ENCODE results near the gene PRIM2. TPM values are rescaled to one million over a fixed set of nuclear protein-coding genes. Genes with fewer than 3 reads are reported as not detected.

PRIM2 gene
- total RNA-seq, 1 experiment from 2014 or later, result 44.0 TPM

GRCh38 chr6:57312004-57312345 is 5.5 kb upstream of the PRIM2 start:
- DNase-seq (ENCODE audit: low read depth, low spot score), result no peak
- Histone ChIP-seq H3K4me2 (ENCODE audit: low read length) (no peak overlapping the region), H3K79me2 (ENCODE audit: insufficient read depth, low read length) (no peaks in the 10 kb centered on the region), H3K9me3 (ENCODE audit: control insufficient read depth in 1 of 2, insufficient read depth in 1 of 2, low read depth in 1 of 2, low read length in 2 of 2) (no peaks in the 10 kb centered on the region; a peak in 1 of 4 replicates), H4K20me1 (ENCODE audit: insufficient read depth) (no peaks in the 10 kb centered on the region), H3K9me2 (ENCODE audit: insufficient read depth) (no peaks in the 10 kb centered on the region), H3K36me3 (ENCODE audit: control insufficient read depth in 1 of 2, insufficient read depth in 2 of 2, low read length in 2 of 2) (no peaks in the 10 kb centered on the region), H3K27me3 (ENCODE audit: insufficient read depth, low read length) (no peaks in the 10 kb centered on the region), H2AFZ (ENCODE audit: low read depth, low read length, poor library complexity, severe bottlenecking) (no peak overlapping the region), H3K27ac (ENCODE audit: low read depth, low read length) (no peak overlapping the region), H3K9ac (ENCODE audit: low read length) (no peak overlapping the region), H3K4me1 (ENCODE audit: control insufficient read depth in 1 of 2, insufficient read depth in 2 of 2, low read length in 2 of 2) (peaks cover 4 to 25% of the 10 kb centered on the region in 2 experiments), H3K4me3 (replicated peaks in 1 of 2; ENCODE audit: low read depth in 1 of 2, low read length in 2 of 2) (no peak overlapping the region)
- no peak for ATAC-seq
- POLR2A ChIA-PET, result no interaction called here
- TF ChIP-seq EGR1 (IDR thresholded peaks at IDR 0.05; ENCODE audit: low read depth), result no peak
- no peak for TF ChIP-seq RAD21 (IDR thresholded peaks at IDR 0.05; ENCODE audit: low read depth)
- no peak for TF ChIP-seq ZBTB33 (IDR thresholded peaks at IDR 0.05; ENCODE audit: extremely low read depth, insufficient replicate concordance, low read length)
- no peak for TF ChIP-seq YY1 (IDR thresholded peaks at IDR 0.05; ENCODE audit: extremely low read depth, insufficient replicate concordance, low read depth, low read length)
- CTCF ChIA-PET, result interaction anchor here (1.2 kb wide), 1 partner anchor 408 kb away, joined by 3 read pairs; no protein-coding TSS in a partner anchor
- intact Hi-C loops (cut with micrococcal nuclease), result loop anchor here (10.0 kb wide), 1 partner anchor 287 kb away; no protein-coding TSS in a partner anchor
- no TSS peak for BruUV-seq (replicated peaks)
- RAD21 ChIA-PET (ENCODE audit: low non-redundant PET in 1 of 2, low total read pairs in 2 of 2, uncharacterized antibody in 2 of 2, unreplicated experiment in 2 of 2), result no interaction called here

- H3K9me3 ChIP-seq (ENCODE audit: control insufficient read depth in 1 of 2, insufficient read depth in 1 of 2, low read depth in 1 of 2, low read length in 2 of 2), result no peaks in the 10 kb centered on the region; a peak in 1 of 4 replicates
- BruUV-seq (replicated peaks), result no TSS peak
- CTCF ChIA-PET, result interaction anchor here (0.8 to 1.2 kb wide), 2 partner anchors 11 to 409 kb away, joined by 3 to 4 read pairs; no protein-coding TSS in a partner anchor
- POLR2A ChIA-PET, result interaction anchor here (0.8 kb wide), 1 partner anchor 92 kb away, joined by 3 read pairs; no protein-coding TSS in a partner anchor
- RAD21 ChIA-PET (ENCODE audit: low non-redundant PET in 1 of 2, low total read pairs in 2 of 2, uncharacterized antibody in 2 of 2, unreplicated experiment in 2 of 2), result no interaction called here
- peak overlapping the region; percentile 41; the same call in 1 of the 2 replicates for H3K9ac ChIP-seq (ENCODE audit: low read length)
- TF ChIP-seq SIN3A (IDR thresholded peaks at IDR 0.05; ENCODE audit: low read depth), result peak; percentile 0; the same call in 1 of the 2 replicates
- TF ChIP-seq RAD21 (IDR thresholded peaks at IDR 0.05; ENCODE audit: low read depth), result no peak
- no peak for TF ChIP-seq SP1 (IDR thresholded peaks at IDR 0.05; ENCODE audit: low read depth)
- TF ChIP-seq ZBTB33 (IDR thresholded peaks at IDR 0.05; ENCODE audit: extremely low read depth, insufficient replicate concordance, low read length), result no peak
- TF ChIP-seq YY1 (IDR thresholded peaks at IDR 0.05; ENCODE audit: extremely low read depth, insufficient replicate concordance, low read depth, low read length), result no peak
- H3K36me3 ChIP-seq (ENCODE audit: control insufficient read depth in 1 of 2, insufficient read depth in 2 of 2, low read length in 2 of 2), result no peaks in the 10 kb centered on the region
- peaks cover 4 to 29% of the 10 kb centered on the region in 2 experiments for H3K4me1 ChIP-seq (ENCODE audit: control insufficient read depth in 1 of 2, insufficient read depth in 2 of 2, low read length in 2 of 2)
- no peaks in the 10 kb centered on the region for H4K20me1 ChIP-seq (ENCODE audit: insufficient read depth)
- no peak overlapping the region; the same call in 1 of the 2 replicates for H3K27ac ChIP-seq (ENCODE audit: low read depth, low read length)
- no peak for DNase-seq (ENCODE audit: low read depth, low spot score)
- peak overlapping the region; percentile 51 for H3K4me2 ChIP-seq (ENCODE audit: low read length)
- H2AFZ ChIP-seq (ENCODE audit: low read depth, low read length, poor library complexity, severe bottlenecking), result peak overlapping the region; percentile 90
- no peaks in the 10 kb centered on the region for H3K9me2 ChIP-seq (ENCODE audit: insufficient read depth)
- no peak for ATAC-seq
- peaks cover 6% of the 10 kb centered on the region for H3K79me2 ChIP-seq (ENCODE audit: insufficient read depth, low read length)
- no peaks in the 10 kb centered on the region for H3K27me3 ChIP-seq (ENCODE audit: insufficient read depth, low read length)
- intact Hi-C loops (cut with micrococcal nuclease), result loop anchor here (10.0 kb wide), 1 partner anchor 288 kb away; no protein-coding TSS in a partner anchor
- H3K4me3 ChIP-seq (replicated peaks in 1 of 2; ENCODE audit: low read depth in 1 of 2, low read length in 2 of 2), result no peak overlapping the region
Measured at GRCh38 chr6:57313009-57313408, 4.4 kb upstream of the PRIM2 start.

Data from HCT116 (cell line).